ENCODE results near the gene GLI3.

GLI3 gene

GRCh38 chr7:42117201-42117600 lies 119.8 kb downstream of the GLI3 start:
- Histone ChIP-seq H3K9me3 (ENCODE audit: control insufficient read depth in 1 of 2, low read length in 2 of 2) (no peaks in the 10 kb centered on the region), H3K4me3 (ENCODE audit: low read depth in 1 of 2, low read length in 2 of 2) (no peak overlapping the region), H3K9ac (ENCODE audit: low read depth in 1 of 2, low read length in 2 of 2) (no peak overlapping the region), H3K36me3 (ENCODE audit: control insufficient read depth in 1 of 2, insufficient read depth in 2 of 2, low read length in 2 of 2) (no peaks in the 10 kb centered on the region), H3K27me3 (ENCODE audit: control insufficient read depth in 1 of 2, insufficient read depth in 2 of 2, low read length in 2 of 2) (no peaks in the 10 kb centered on the region), H3K27ac (ENCODE audit: low read depth, low read length) (no peak overlapping the region), H3K4me1 (ENCODE audit: control insufficient read depth in 1 of 2, insufficient read depth in 2 of 2, low read length in 2 of 2) (no peaks in the 10 kb centered on the region)

- no peaks in the 10 kb centered on the region for H3K9me3 ChIP-seq (ENCODE audit: control insufficient read depth in 1 of 2, low read length in 2 of 2)
- H3K27ac ChIP-seq (ENCODE audit: low read depth, low read length) = no peak overlapping the region
- H3K4me3 ChIP-seq (ENCODE audit: low read depth in 1 of 2, low read length in 2 of 2) = no peak overlapping the region
- no peak overlapping the region for H3K9ac ChIP-seq (ENCODE audit: low read depth in 1 of 2, low read length in 2 of 2)
- no peaks in the 10 kb centered on the region for H3K4me1 ChIP-seq (ENCODE audit: control insufficient read depth in 1 of 2, insufficient read depth in 2 of 2, low read length in 2 of 2)
- no peaks in the 10 kb centered on the region for H3K27me3 ChIP-seq (ENCODE audit: control insufficient read depth in 1 of 2, insufficient read depth in 2 of 2, low read length in 2 of 2)
- H3K36me3 ChIP-seq (ENCODE audit: control insufficient read depth in 1 of 2, insufficient read depth in 2 of 2, low read length in 2 of 2) = no peaks in the 10 kb centered on the region
Observed at GRCh38 chr7:42115795-42116194, 121.2 kb downstream of the GLI3 start.

- Histone ChIP-seq H3K4me3 (ENCODE audit: low read depth in 1 of 2, low read length in 2 of 2) (no peak overlapping the region), H3K4me1 (ENCODE audit: control insufficient read depth in 1 of 2, insufficient read depth in 2 of 2, low read length in 2 of 2) (no peaks in the 10 kb centered on the region), H3K9ac (ENCODE audit: low read depth in 1 of 2, low read length in 2 of 2) (no peak overlapping the region), H3K36me3 (ENCODE audit: control insufficient read depth in 1 of 2, insufficient read depth in 2 of 2, low read length in 2 of 2) (no peaks in the 10 kb centered on the region), H3K27ac (ENCODE audit: low read depth, low read length) (no peak overlapping the region), H3K27me3 (ENCODE audit: control insufficient read depth in 1 of 2, insufficient read depth in 2 of 2, low read length in 2 of 2) (no peaks in the 10 kb centered on the region), H3K9me3 (ENCODE audit: control insufficient read depth in 1 of 2, low read length in 2 of 2) (no peaks in the 10 kb centered on the region)
Observed at GRCh38 chr7:42110333-42110732, 126.7 kb downstream of the GLI3 start.

GRCh38 chr7:42108803-42109528 lies 128.0 kb downstream of the GLI3 start:
- Histone ChIP-seq H3K36me3 (ENCODE audit: control insufficient read depth in 1 of 2, insufficient read depth in 2 of 2, low read length in 2 of 2) (no peaks in the 10 kb centered on the region), H3K9me3 (ENCODE audit: control insufficient read depth in 1 of 2, low read length in 2 of 2) (no peaks in the 10 kb centered on the region), H3K4me3 (ENCODE audit: low read depth in 1 of 2, low read length in 2 of 2) (no peak overlapping the region), H3K9ac (ENCODE audit: low read depth in 1 of 2, low read length in 2 of 2) (no peak overlapping the region), H3K27ac (ENCODE audit: low read depth, low read length) (no peak overlapping the region), H3K27me3 (ENCODE audit: control insufficient read depth in 1 of 2, insufficient read depth in 2 of 2, low read length in 2 of 2) (no peaks in the 10 kb centered on the region), H3K4me1 (ENCODE audit: control insufficient read depth in 1 of 2, insufficient read depth in 2 of 2, low read length in 2 of 2) (no peaks in the 10 kb centered on the region)

GRCh38 chr7:42107484-42108240 lies 129.3 kb downstream of the GLI3 start:
- H3K27me3 ChIP-seq (ENCODE audit: control insufficient read depth in 1 of 2, insufficient read depth in 2 of 2, low read length in 2 of 2) = no peaks in the 10 kb centered on the region
- H3K36me3 ChIP-seq (ENCODE audit: control insufficient read depth in 1 of 2, insufficient read depth in 2 of 2, low read length in 2 of 2) = no peaks in the 10 kb centered on the region
- H3K4me3 ChIP-seq (ENCODE audit: low read depth in 1 of 2, low read length in 2 of 2) = no peak overlapping the region
- no peak overlapping the region for H3K27ac ChIP-seq (ENCODE audit: low read depth, low read length)
- H3K4me1 ChIP-seq (ENCODE audit: control insufficient read depth in 1 of 2, insufficient read depth in 2 of 2, low read length in 2 of 2) = no peaks in the 10 kb centered on the region
- no peaks in the 10 kb centered on the region for H3K9me3 ChIP-seq (ENCODE audit: control insufficient read depth in 1 of 2, low read length in 2 of 2)
- H3K9ac ChIP-seq (ENCODE audit: low read depth in 1 of 2, low read length in 2 of 2) = no peak overlapping the region

- Histone ChIP-seq H3K9ac (ENCODE audit: low read depth in 1 of 2, low read length in 2 of 2) (no peak overlapping the region), H3K4me1 (ENCODE audit: control insufficient read depth in 1 of 2, insufficient read depth in 2 of 2, low read length in 2 of 2) (no peaks in the 10 kb centered on the region), H3K27ac (ENCODE audit: low read depth, low read length) (no peak overlapping the region), H3K9me3 (ENCODE audit: control insufficient read depth in 1 of 2, low read length in 2 of 2) (no peaks in the 10 kb centered on the region), H3K36me3 (ENCODE audit: control insufficient read depth in 1 of 2, insufficient read depth in 2 of 2, low read length in 2 of 2) (no peaks in the 10 kb centered on the region), H3K27me3 (ENCODE audit: control insufficient read depth in 1 of 2, insufficient read depth in 2 of 2, low read length in 2 of 2) (no peaks in the 10 kb centered on the region), H3K4me3 (ENCODE audit: low read depth in 1 of 2, low read length in 2 of 2) (no peak overlapping the region)
Observed at GRCh38 chr7:42106562-42106961, 130.4 kb downstream of the GLI3 start.

GRCh38 chr7:42105554-42106358 lies 131.3 kb downstream of the GLI3 start:
- H3K4me3 ChIP-seq (ENCODE audit: low read depth in 1 of 2, low read length in 2 of 2) = no peak overlapping the region
- no peaks in the 10 kb centered on the region for H3K9me3 ChIP-seq (ENCODE audit: control insufficient read depth in 1 of 2, low read length in 2 of 2)
- no peaks in the 10 kb centered on the region for H3K36me3 ChIP-seq (ENCODE audit: control insufficient read depth in 1 of 2, insufficient read depth in 2 of 2, low read length in 2 of 2)
- H3K4me1 ChIP-seq (ENCODE audit: control insufficient read depth in 1 of 2, insufficient read depth in 2 of 2, low read length in 2 of 2) = no peaks in the 10 kb centered on the region
- no peak overlapping the region for H3K27ac ChIP-seq (ENCODE audit: low read depth, low read length)
- no peak overlapping the region for H3K9ac ChIP-seq (ENCODE audit: low read depth in 1 of 2, low read length in 2 of 2)
- no peaks in the 10 kb centered on the region for H3K27me3 ChIP-seq (ENCODE audit: control insufficient read depth in 1 of 2, insufficient read depth in 2 of 2, low read length in 2 of 2)

GRCh38 chr7:42104694-42105093 lies 132.3 kb downstream of the GLI3 start:
- Histone ChIP-seq H3K9me3 (ENCODE audit: control insufficient read depth in 1 of 2, low read length in 2 of 2) (no peaks in the 10 kb centered on the region), H3K36me3 (ENCODE audit: control insufficient read depth in 1 of 2, insufficient read depth in 2 of 2, low read length in 2 of 2) (no peaks in the 10 kb centered on the region), H3K27ac (ENCODE audit: low read depth, low read length) (no peak overlapping the region), H3K9ac (ENCODE audit: low read depth in 1 of 2, low read length in 2 of 2) (no peak overlapping the region), H3K27me3 (ENCODE audit: control insufficient read depth in 1 of 2, insufficient read depth in 2 of 2, low read length in 2 of 2) (no peaks in the 10 kb centered on the region), H3K4me1 (ENCODE audit: control insufficient read depth in 1 of 2, insufficient read depth in 2 of 2, low read length in 2 of 2) (no peaks in the 10 kb centered on the region), H3K4me3 (ENCODE audit: low read depth in 1 of 2, low read length in 2 of 2) (no peak overlapping the region)

GRCh38 chr7:42104231-42104630 lies 132.8 kb downstream of the GLI3 start:
- no peaks in the 10 kb centered on the region for H3K4me1 ChIP-seq (ENCODE audit: control insufficient read depth in 1 of 2, insufficient read depth in 2 of 2, low read length in 2 of 2)
- no peak overlapping the region for H3K27ac ChIP-seq (ENCODE audit: low read depth, low read length)
- no peak overlapping the region for H3K9ac ChIP-seq (ENCODE audit: low read depth in 1 of 2, low read length in 2 of 2)
- H3K4me3 ChIP-seq (ENCODE audit: low read depth in 1 of 2, low read length in 2 of 2) = no peak overlapping the region
- H3K36me3 ChIP-seq (ENCODE audit: control insufficient read depth in 1 of 2, insufficient read depth in 2 of 2, low read length in 2 of 2) = no peaks in the 10 kb centered on the region
- H3K9me3 ChIP-seq (ENCODE audit: control insufficient read depth in 1 of 2, low read length in 2 of 2) = no peaks in the 10 kb centered on the region
- H3K27me3 ChIP-seq (ENCODE audit: control insufficient read depth in 1 of 2, insufficient read depth in 2 of 2, low read length in 2 of 2) = no peaks in the 10 kb centered on the region

- H3K27ac ChIP-seq (ENCODE audit: low read depth, low read length) = no peak overlapping the region
- no peaks in the 10 kb centered on the region for H3K27me3 ChIP-seq (ENCODE audit: control insufficient read depth in 1 of 2, insufficient read depth in 2 of 2, low read length in 2 of 2)
- H3K9me3 ChIP-seq (ENCODE audit: control insufficient read depth in 1 of 2, low read length in 2 of 2) = no peaks in the 10 kb centered on the region
- H3K9ac ChIP-seq (ENCODE audit: low read depth in 1 of 2, low read length in 2 of 2) = no peak overlapping the region
- no peak overlapping the region for H3K4me3 ChIP-seq (ENCODE audit: low read depth in 1 of 2, low read length in 2 of 2)
- H3K36me3 ChIP-seq (ENCODE audit: control insufficient read depth in 1 of 2, insufficient read depth in 2 of 2, low read length in 2 of 2) = no peaks in the 10 kb centered on the region
- no peaks in the 10 kb centered on the region for H3K4me1 ChIP-seq (ENCODE audit: control insufficient read depth in 1 of 2, insufficient read depth in 2 of 2, low read length in 2 of 2)
Observed at GRCh38 chr7:42103456-42103855, 133.6 kb downstream of the GLI3 start.

Data from duodenal mucosa (tissue), 2 donors.